GM21619 (cell line): ENCODE measurements around the gene MYL6.
"Not testable (repeated sequence)": the region's sequence is repeated elsewhere in the genome, so short reads cannot be mapped to it uniquely, and the experiment has no call there.

Experiments
- ATAC-seq: cut with Tn5 transposase; IDR thresholded peaks from one replicate; pipeline ENCODE4 v1.9.1; 2021; ENCODE audit not compliant: unreplicated experiment

MYL6 gene

GRCh38 chr12:56189099-56189917 lies 31.1 kb downstream of the MYL6 start, which contains the start of gene SMARCC2:
Gene SMARCC2, minus strand, starts transcription at chr12:56189483. Its CDS starts 22 bp downstream, at chr12:56189461.
- ATAC-seq = peak; percentile 66

- peak; percentile 28 for ATAC-seq
Measured at GRCh38 chr12:56189918-56190694, 31.9 kb downstream of the MYL6 start.

- no peak for ATAC-seq
Measured at GRCh38 chr12:56190695-56191155, 32.6 kb downstream of the MYL6 start.

- ATAC-seq = no peak
Measured at GRCh38 chr12:56192582-56192981, 34.4 kb downstream of the MYL6 start.

- ATAC-seq = no peak
Measured at GRCh38 chr12:56193025-56193578, 34.9 kb downstream of the MYL6 start.

GRCh38 chr12:56196818-56197550 lies 38.8 kb downstream of the MYL6 start:
- ATAC-seq = not testable (repeated sequence)

GRCh38 chr12:56197921-56198635 lies 39.9 kb downstream of the MYL6 start:
- ATAC-seq = no peak

GRCh38 chr12:56198836-56199235 lies 40.7 kb downstream of the MYL6 start:
- no peak for ATAC-seq

- ATAC-seq = no peak
Measured at GRCh38 chr12:56202366-56202765, 44.2 kb downstream of the MYL6 start.

GRCh38 chr12:56202838-56203237 lies 44.7 kb downstream of the MYL6 start:
- ATAC-seq = no peak

- no peak for ATAC-seq
Measured at GRCh38 chr12:56204275-56204674, 46.1 kb downstream of the MYL6 start.

GRCh38 chr12:56205445-56205844 lies 47.3 kb downstream of the MYL6 start:
- no peak for ATAC-seq

GRCh38 chr12:56206452-56207166 lies 48.5 kb downstream of the MYL6 start:
- ATAC-seq = no peak

GRCh38 chr12:56208006-56208405 lies 49.8 kb downstream of the MYL6 start:
- no peak for ATAC-seq
